22Rv1 (cell line): ENCODE results near the gene ARF1.

Experiments used
- CTCF ChIP-seq: fragments of 450-650 bp; IDR thresholded peaks from 2 replicates; pipeline ENCODE4 v1.5.1; 2017; ENCODE audit warnings: mild to moderate bottlenecking
- ZFX ChIP-seq: fragments of 450-650 bp; IDR thresholded peaks from 2 replicates; pipeline ENCODE4 v1.6.1; 2017; ENCODE audit warnings: antibody characterized with exemption, borderline replicate concordance

- TF ChIP-seq CTCF = no peak
- no peak for TF ChIP-seq ZFX
Measured at GRCh38 chr1:228033376-228033775, 49.1 kb upstream of the ARF1 start.
